HG02852 (cell line): ENCODE data around the gene CARMIL1.
"Not testable (repeated sequence)": the region's sequence is repeated elsewhere in the genome, so short reads cannot be mapped to it uniquely, and the experiment has no call there.

Source experiments
- ATAC-seq: cut with Tn5 transposase; IDR thresholded peaks from one replicate; pipeline ENCODE4 v1.9.1; 2021; ENCODE audit warnings: mild to moderate bottlenecking, moderate library complexity; ENCODE audit not compliant: unreplicated experiment

CARMIL1 gene

GRCh38 chr6:25548451-25548850, 269.3 kb downstream of the CARMIL1 start:
- ATAC-seq, result no peak

DNA sequence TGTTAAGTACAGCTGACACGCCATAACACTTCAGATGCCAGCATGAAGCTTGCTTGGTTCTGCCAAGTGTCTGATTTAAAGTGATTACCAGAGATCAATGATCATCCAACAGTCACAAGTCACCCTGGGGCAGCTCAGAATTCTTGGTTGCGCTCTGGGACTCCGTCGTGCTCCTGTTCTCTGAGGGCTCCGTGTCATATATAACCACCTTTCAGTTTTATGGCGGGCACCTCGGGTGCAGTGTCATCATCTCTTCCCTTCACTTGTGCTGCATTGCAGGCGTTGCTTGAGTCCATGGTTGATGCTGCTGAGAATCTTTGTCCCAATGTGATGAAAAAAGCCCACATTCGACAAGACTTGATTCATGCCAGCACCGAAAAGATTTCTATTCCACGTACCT, 271.5 kb downstream of the CARMIL1 start:
- no peak for ATAC-seq

DNA sequence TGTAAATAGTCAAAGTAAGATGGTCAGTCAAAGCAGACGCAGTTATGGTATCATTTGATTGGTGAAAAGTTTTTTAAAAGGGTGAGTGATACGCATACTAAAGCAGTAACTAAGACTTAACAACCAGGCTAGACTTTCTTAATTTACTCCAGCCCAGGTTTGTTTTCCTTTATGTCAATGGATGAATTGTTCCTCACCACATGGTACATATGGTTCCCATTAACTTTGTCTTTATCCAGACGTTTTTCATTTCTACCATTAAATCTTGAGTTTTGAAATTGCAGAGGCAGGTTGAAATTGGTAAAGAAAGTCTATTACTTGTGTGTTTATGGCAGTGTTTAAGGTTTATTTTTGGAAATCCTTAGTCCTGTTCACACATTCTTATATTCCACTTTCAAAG, 274.3 kb downstream of the CARMIL1 start:
- no peak for ATAC-seq

DNA sequence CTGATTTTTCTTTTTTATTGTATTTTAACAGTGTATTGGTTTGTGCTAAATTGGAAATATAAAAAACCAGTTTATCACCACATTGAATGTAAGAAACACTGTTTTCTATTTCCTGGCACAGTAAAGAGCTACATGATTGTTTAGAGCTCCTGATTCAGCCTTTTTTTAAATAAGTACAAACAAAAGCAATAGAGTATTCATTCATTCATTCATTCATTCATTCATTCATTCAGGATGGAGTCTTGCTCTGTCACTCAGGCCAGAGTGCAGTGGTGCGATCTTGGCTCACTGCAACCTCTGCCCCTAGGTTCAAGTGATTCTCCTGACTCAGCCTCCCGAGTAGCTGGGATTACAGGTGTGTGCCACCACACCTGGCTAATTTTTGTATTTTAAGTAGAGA, 276.0 kb downstream of the CARMIL1 start:
- ATAC-seq, result no peak

DNA sequence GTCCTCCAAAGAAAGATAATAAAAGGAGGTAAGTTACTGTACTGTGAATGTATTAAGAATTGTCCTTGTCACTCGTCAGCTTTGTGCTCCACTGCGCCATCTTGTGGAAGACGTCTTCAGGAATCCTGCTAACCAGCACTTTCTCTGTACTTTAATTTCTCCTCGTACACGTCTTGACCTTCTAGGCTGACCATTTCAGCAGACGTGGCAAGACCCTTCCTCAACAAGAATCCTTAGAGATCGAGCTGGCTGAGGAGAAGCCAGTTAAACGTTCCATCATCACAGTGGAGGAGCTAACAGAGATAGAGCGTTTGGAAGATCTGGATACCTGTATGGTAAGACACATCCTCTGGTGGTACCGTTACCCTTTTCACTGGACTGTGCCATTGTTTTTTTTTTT, 277.3 kb downstream of the CARMIL1 start:
- no peak for ATAC-seq

DNA sequence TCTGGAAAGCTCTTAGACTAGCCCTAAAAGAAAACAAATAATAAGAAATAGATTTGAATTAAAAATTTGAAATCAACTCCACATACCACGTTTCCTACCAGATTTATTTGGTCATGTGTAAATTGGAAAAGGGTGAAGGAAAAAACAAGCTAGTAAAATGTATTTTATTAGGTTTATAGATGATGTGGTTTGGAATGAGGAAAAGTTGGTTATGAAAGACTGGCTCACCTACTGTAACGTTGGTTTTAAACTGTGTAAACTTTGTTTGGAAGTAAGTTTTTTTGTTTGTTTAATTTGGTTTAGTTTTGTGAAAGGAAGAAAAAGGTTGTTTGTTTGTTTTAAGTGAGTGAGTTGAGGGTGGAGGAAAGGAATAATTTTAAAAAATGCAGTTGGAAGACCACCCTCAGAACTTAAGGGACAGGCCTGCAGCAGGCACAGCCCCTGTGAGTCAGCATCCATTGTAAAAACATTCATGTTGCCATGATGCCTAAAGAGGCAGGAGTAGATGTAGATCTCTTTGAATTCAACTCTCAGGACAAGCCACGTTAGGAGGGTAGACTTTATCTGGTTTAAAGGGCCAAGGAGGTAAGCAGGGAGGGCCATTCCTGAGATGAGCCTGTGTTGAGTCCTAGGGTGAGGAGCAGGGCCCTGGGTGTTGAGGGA, 279.1 kb downstream of the CARMIL1 start:
- ATAC-seq, result no peak

GRCh38 chr6:25560865-25561264, 281.7 kb downstream of the CARMIL1 start:
- no peak for ATAC-seq

DNA sequence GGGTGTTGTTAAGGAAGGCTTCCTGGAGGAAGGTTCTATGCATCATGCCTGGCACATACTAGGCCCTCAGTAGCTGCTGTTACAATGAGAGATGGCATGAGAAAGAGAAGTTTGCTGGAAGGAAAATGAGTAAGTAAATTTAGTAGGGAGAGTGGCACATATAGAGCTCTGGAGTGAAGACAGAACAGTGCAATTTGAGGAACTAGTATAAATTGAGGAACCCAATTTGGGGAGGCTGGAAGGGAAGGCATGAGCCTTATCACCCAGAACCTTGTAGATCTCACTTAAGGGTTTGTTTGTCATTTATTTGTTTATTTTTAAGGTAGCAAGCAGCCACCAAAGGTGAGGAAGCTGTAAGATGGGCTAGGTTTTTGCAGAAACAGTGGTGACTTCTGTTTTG, 285.8 kb downstream of the CARMIL1 start:
- no peak for ATAC-seq

DNA sequence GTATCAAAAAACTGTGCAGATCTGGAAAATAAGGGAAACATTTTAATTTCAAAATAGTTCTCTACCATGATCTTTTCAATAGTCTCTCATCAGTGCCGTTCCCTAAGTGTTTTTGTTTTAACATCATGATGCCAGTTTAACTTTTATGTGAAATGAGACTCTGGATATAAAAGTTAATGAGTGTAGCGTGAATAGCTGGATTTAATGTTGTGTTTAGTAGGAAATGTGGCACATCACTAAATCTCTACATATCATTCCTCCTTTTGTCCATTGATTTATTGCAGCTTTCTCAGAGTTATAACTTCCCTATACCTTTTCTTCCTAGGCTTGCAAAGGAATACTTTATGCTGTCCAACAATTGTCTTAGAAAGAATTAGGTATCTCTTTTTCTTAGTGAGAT, 291.4 kb downstream of the CARMIL1 start:
- ATAC-seq, result no peak

DNA sequence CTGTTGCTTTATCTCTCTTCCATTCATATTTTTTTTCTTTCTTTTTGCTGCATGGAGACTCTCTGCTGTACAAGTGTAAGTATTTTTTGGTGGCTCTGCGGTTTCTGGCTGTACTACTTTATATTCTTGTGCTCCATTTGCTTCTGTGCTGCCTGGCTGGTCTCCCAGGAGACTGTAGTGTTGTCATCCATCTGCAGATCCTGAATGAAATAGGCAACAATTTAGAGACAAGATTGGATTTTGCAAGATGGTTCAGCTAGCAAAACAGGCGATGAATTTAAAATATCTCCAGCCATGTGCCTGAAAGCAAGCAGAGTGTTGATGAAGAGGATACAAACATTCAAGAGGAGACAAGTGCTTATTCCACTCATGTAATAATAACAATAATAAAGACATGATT, 297.7 kb downstream of the CARMIL1 start:
- ATAC-seq, result no peak

DNA sequence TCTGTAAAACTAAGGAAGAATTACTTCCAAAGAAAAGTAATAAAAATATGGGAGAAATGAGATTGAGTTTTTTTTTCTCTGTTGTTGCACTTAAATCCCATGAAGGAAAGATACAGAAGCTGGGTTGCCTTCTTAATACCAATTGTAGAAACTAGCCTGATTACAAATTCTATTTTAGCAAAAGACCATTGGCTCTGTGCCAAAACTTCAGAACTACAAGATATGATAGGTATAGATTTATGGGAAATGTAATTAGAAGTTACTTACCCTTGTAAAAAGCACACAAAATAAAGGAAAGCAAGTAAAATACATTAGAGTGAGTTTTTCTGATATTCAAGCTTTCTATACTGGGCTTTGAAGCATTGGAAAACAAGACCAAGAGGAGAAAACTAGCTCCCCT, 299.4 kb downstream of the CARMIL1 start:
- no peak for ATAC-seq

DNA sequence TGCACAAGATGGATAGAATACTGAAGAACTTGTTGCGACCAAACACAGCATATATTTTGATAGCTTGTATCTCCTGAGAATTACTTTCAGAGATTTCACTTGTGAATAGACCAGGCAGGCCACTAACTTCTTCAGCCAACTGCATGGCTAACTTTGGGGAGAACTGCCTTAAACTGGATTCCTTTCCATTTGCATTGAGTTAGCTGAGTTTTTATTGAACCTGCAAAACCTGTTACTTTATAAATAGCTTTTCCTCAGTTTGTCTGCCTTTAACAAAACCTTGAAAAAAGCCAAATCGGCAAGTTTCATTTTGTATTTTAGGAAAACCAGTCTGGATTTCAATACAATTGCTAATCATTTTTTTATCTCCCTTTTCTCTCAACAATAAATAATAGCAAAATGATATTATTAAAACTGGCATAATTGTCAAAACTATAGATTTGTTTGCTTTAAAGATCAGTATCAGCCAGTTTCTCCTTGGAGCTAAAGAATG, 300.3 kb downstream of the CARMIL1 start:
- no peak for ATAC-seq

DNA sequence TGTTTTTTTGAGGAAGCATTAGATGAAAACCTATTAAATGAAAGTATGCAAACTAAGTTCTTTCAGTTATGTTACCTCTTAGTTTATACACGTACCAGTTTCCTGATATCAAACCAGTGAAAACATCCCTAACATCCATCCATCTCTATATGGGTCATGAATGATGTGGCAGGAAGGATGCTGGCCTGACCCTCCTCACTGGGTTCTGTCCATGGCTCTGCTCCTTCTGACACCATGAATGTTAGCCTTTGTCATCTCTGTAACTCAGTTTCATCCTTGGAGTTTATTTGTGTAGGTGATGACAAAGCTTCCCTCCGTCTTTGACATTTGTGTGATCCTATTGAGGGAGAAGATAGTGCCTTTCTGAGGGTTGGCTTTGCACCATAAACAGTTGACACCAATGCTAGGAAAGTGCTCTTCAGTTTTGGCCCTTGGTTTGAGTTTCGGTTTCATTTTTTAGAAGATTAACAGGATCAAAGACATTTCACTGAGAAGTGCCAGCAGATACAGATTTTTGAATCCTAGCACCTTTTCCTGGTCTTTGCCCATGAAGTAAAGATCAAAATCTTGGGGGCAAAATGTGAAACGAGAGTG, 300.8 kb downstream of the CARMIL1 start:
- ATAC-seq, result no peak

GRCh38 chr6:25582101-25582500, 302.9 kb downstream of the CARMIL1 start:
- no peak for ATAC-seq

DNA sequence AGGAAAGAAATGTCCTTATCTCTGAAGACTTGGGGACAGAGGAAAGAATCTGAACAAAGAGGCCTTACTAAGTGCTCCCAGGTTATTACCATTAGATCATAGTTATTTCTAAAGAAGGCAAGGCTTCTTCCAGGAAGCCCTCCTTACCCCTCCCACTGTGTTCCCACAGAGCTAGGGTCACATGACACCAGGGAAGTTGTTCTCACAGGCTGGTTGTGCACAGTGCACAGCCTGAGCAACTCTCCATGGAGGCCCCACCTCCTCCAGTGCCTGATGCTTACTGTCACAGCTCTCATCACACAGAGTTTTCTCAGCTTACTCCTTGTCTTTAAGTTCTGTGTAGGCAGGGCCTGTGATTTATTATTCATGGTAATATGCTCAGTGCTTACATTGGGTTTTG, 303.9 kb downstream of the CARMIL1 start:
- ATAC-seq, result no peak

GRCh38 chr6:25583906-25584305, 304.7 kb downstream of the CARMIL1 start:
- no peak for ATAC-seq

- no peak for ATAC-seq
These were observed 306.1 kb downstream of the CARMIL1 start for GRCh38 chr6:25585225-25585624.

GRCh38 chr6:25586119-25586518, 306.9 kb downstream of the CARMIL1 start:
- not testable (repeated sequence) for ATAC-seq

GRCh38 chr6:25586927-25587326, 307.8 kb downstream of the CARMIL1 start:
- no peak for ATAC-seq

- no peak for ATAC-seq
These were observed 311.8 kb downstream of the CARMIL1 start for GRCh38 chr6:25590986-25591385.

DNA sequence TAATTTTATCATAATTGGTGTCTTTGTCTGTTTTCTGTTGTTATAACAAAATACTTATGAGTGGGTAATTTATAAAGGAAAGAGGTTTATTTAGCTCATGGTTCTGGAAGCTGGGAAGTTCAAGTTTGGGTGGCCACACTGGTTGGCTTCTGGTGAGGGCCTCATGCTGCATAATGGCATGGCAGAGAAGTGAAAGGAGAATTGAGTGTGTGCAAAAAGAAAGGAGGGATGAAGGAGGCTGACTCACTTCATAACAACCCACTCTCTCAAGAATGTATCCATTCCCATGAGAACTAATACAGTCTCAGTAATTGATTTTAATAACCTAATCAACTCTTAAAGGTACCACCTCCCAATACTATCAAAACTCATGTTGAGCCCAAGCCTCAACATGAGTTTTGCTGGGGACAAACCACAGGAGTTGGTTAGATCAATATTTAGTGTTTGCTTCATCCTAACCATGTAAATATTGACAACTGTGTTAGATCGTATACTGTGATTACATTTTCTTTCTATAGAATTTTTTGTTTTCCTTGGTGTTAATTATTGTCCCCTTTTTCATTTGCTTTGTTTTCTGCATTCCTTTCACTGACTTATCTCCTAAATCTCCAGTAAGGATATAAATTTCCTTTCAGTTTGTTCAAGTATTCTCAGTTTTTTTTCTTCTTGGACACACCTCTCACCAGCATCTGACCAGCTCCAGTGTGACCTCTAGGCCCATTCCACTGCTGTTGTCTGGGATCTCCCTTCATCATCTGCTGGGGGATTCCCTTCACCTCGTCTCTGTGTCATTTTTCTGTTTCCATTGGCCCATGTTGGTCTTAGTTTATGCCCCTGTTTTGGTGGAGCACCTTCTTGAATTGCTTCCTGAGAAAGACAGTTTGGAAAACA, 318.0 kb downstream of the CARMIL1 start:
- no peak for ATAC-seq
